Activated T-helper 9 cell treated with anti-CD3 and anti-CD28 coated beads, Interleukin-2, amount 50 U/mL, for 16 hours (primary cell): ENCODE results near the gene RNASE7.
"Not testable (repeated sequence)": the region's sequence is repeated elsewhere in the genome, so short reads cannot be mapped to it uniquely, and the experiment has no call there.

ENCODE experiments used
- DNase-seq: peaks from one replicate; pipeline ENCODE4 v3.0.0-alpha.2; 2020; ENCODE audit warnings: low read depth

RNASE7 gene

GRCh38 chr14:21023817-21024584 is 18.2 kb upstream of the RNASE7 start:
- no peak for DNase-seq

GRCh38 chr14:21024585-21025370 is 17.4 kb upstream of the RNASE7 start, which contains the start of gene NDRG2:
Gene NDRG2, minus strand, starts transcription at chr14:21025061. Its CDS starts 1,746 bp downstream, at chr14:21023315.
- DNase-seq = peak; percentile 66

GRCh38 chr14:21025371-21026273 is 16.5 kb upstream of the RNASE7 start:
- no peak for DNase-seq

- no peak for DNase-seq
Observed at GRCh38 chr14:21026274-21026987, 15.7 kb upstream of the RNASE7 start.

GRCh38 chr14:21026988-21027315 is 15.2 kb upstream of the RNASE7 start:
- no peak for DNase-seq

- no peak for DNase-seq
Observed at GRCh38 chr14:21029917-21030316, 12.2 kb upstream of the RNASE7 start, which contains the start of gene TPPP2. Gene TPPP2, plus strand, starts transcription at chr14:21030217. Its CDS starts 365 bp downstream, at chr14:21030582.

- DNase-seq = no peak
Observed at GRCh38 chr14:21030531-21030930, 11.6 kb upstream of the RNASE7 start.

- DNase-seq = no peak
Observed at GRCh38 chr14:21032326-21033132, 9.6 kb upstream of the RNASE7 start.

GRCh38 chr14:21033133-21033698 is 8.9 kb upstream of the RNASE7 start:
- DNase-seq = no peak

GRCh38 chr14:21034707-21035106 is 7.5 kb upstream of the RNASE7 start, which contains the start of gene RNASE13:
Gene RNASE13, minus strand, starts transcription at chr14:21034807. Its CDS starts 519 bp downstream, at chr14:21034288.
- no peak for DNase-seq

- no peak for DNase-seq
Observed at GRCh38 chr14:21036751-21037150, 5.4 kb upstream of the RNASE7 start.

- no peak for DNase-seq
Observed at GRCh38 chr14:21037156-21037555, 5.0 kb upstream of the RNASE7 start.

- no peak for DNase-seq
Observed at GRCh38 chr14:21038441-21039422, 3.4 kb upstream of the RNASE7 start.

- no peak for DNase-seq
Observed at GRCh38 chr14:21039585-21040369, 2.4 kb upstream of the RNASE7 start.

- no peak for DNase-seq
Observed at GRCh38 chr14:21040370-21040925, 1.7 kb upstream of the RNASE7 start.

GRCh38 chr14:21040941-21041340 is 1.2 kb upstream of the RNASE7 start:
- DNase-seq = not testable (repeated sequence)

- DNase-seq = no peak
Observed at GRCh38 chr14:21042918-21043317, 756 bp downstream of the RNASE7 start.
